Activated CD8-positive, alpha-beta T cell treated with anti-CD3 and anti-CD28 coated beads for 36 hours (primary cell): ENCODE data around the gene DKKL1. TPM values are rescaled to one million over a fixed set of nuclear protein-coding genes. Genes with fewer than 3 reads are reported as not detected.

Experiments
- ATAC-seq: fragments of 200-7000 bp; cut with Tn5 transposase; one replicate; pipeline ENCODE4 v1.10.0; 2021; ENCODE audit warnings: mild to moderate bottlenecking, moderate library complexity
- CTCF ChIA-PET: fragments of 350-600 bp; sonication (Branson Sonifier 250); formaldehyde crosslinking; loops from one replicate; lab custom pipeline; 2021; ENCODE audit warnings: antibody characterized with exemption; lab: Charles Lee
- POLR2A ChIA-PET: fragments of 350-600 bp; sonication (Branson Sonifier 250); formaldehyde crosslinking; loops from one replicate; lab custom pipeline; 2021; ENCODE audit warnings: antibody characterized with exemption; lab: Charles Lee
- DNase-seq: peaks from one replicate; pipeline ENCODE4 v3.0.0-alpha.2; 2020
- H3K27ac Mint-ChIP-seq: one replicate; pipeline ENCODE4 v1.8.0; 2021; ENCODE audit warnings: mild to moderate bottlenecking, mixed read lengths
- H3K27me3 Mint-ChIP-seq: one replicate; pipeline ENCODE4 v1.8.0; 2021; ENCODE audit warnings: mixed read lengths
- H3K36me3 Mint-ChIP-seq: one replicate; pipeline ENCODE4 v1.8.0; 2021; ENCODE audit warnings: low read depth, mixed read lengths
- H3K4me1 Mint-ChIP-seq: one replicate; pipeline ENCODE4 v1.8.0; 2021; ENCODE audit warnings: low read depth, mixed read lengths
- H3K4me3 Mint-ChIP-seq: one replicate; pipeline ENCODE4 v1.8.0; 2021; ENCODE audit warnings: mild to moderate bottlenecking, moderate library complexity, mixed read lengths
- H3K9me3 Mint-ChIP-seq: one replicate; pipeline ENCODE4 v1.8.0; 2021; ENCODE audit warnings: mixed read lengths
- CTCF ChIP-seq: fragments of 200-600 bp; IDR thresholded peaks from one replicate; pipeline ENCODE4 v1.8.0; 2022; ENCODE audit warnings: antibody characterized with exemption, mild to moderate bottlenecking
- intact Hi-C: fragments of 100-400 bp; cut with micrococcal nuclease; formaldehyde crosslinking; loops from one replicate; pipeline ENCODE4 v1.10.0; 2022
- total RNA-seq, 2 experiments: library from RNA; stranded (reverse); gene quantifications; one replicate each; pipeline ENCODE4 v1.2.3, GENCODE V29; 2021

DKKL1 gene
- total RNA-seq, 2 experiments from 2014 or later = not detected

- Mint-ChIP-seq H3K27me3 (peaks cover 34% of the 10 kb centered on the region), H3K9me3 (no peaks in the 10 kb centered on the region), H3K4me3 (no peak overlapping the region), H3K36me3 (no peaks in the 10 kb centered on the region), H3K27ac (no peak overlapping the region), H3K4me1 (peaks cover 19% of the 10 kb centered on the region)
- TF ChIP-seq CTCF = no peak
- ChIA-PET POLR2A (interaction anchor here (1.0 kb wide), 1 partner anchor 11 kb away, joined by 3 read pairs; no protein-coding TSS in a partner anchor), CTCF (interaction anchor here (1.3 kb wide), 1 partner anchor 10 kb away, joined by 3 read pairs; no protein-coding TSS in a partner anchor)
- intact Hi-C loops = no loop called here
- ATAC-seq = no peak
- DNase-seq = no peak
Observed at GRCh38 chr19:49359851-49360820, 3.5 kb upstream of the DKKL1 start.

GRCh38 chr19:49361438-49362047 is 2.1 kb upstream of the DKKL1 start:
- Mint-ChIP-seq H3K4me1 (peaks cover 10% of the 10 kb centered on the region), H3K27me3 (peaks cover 32% of the 10 kb centered on the region), H3K36me3 (no peaks in the 10 kb centered on the region), H3K4me3 (no peak overlapping the region), H3K27ac (no peak overlapping the region), H3K9me3 (no peaks in the 10 kb centered on the region)
- no peak for ATAC-seq
- TF ChIP-seq CTCF = no peak
- ChIA-PET CTCF (no interaction called here), POLR2A (interaction anchor here (0.6 to 1.0 kb wide), 2 partner anchors 13 to 315 kb away, joined by 3 to 4 read pairs; partner anchors contain the start of gene PRMT1)
- peak; percentile 39 for DNase-seq
- intact Hi-C loops = no loop called here

GRCh38 chr19:49362048-49362928 is 1.4 kb upstream of the DKKL1 start, which contains the start of gene TEAD2:
TEAD2 (minus strand) TSS chr19:49362416; CDS start chr19:49360075, 2,341 bp downstream.
- Mint-ChIP-seq H3K27me3 (peaks cover 28% of the 10 kb centered on the region), H3K4me1 (peaks cover 8% of the 10 kb centered on the region), H3K4me3 (peak within 1 kb of the TSS; percentile 9), H3K9me3 (no peaks in the 10 kb centered on the region), H3K36me3 (no peaks in the 10 kb centered on the region), H3K27ac (no peak within 1 kb of the TSS)
- ChIA-PET POLR2A (interaction anchor here (0.6 kb wide), 1 partner anchor 315 kb away, joined by 3 read pairs; the partner anchor contains the start of gene PRMT1), CTCF (no interaction called here)
- no peak for TF ChIP-seq CTCF
- DNase-seq (peak; percentile 12), ATAC-seq (no peak)
- intact Hi-C loops = no loop called here

GRCh38 chr19:49362929-49363267 is 779 bp upstream of the DKKL1 start:
- POLR2A ChIA-PET = interaction anchor here (0.7 to 1.3 kb wide), 2 partner anchors 26 to 155 kb away, joined by 3 to 4 read pairs; no protein-coding TSS in a partner anchor
- no peak for TF ChIP-seq CTCF
- peaks cover 28% of the 10 kb centered on the region for H3K27me3 Mint-ChIP-seq
- H3K36me3 Mint-ChIP-seq = no peaks in the 10 kb centered on the region
- ATAC-seq (no peak), DNase-seq (peak; percentile 19)
- CTCF ChIA-PET = interaction anchor here (1.6 kb wide), 1 partner anchor 62 kb away, joined by 3 read pairs; the partner anchor contains the start of gene GFY
- H3K4me1 Mint-ChIP-seq = peaks cover 8% of the 10 kb centered on the region
- no peak overlapping the region for H3K4me3 Mint-ChIP-seq
- H3K27ac Mint-ChIP-seq = no peak overlapping the region
- H3K9me3 Mint-ChIP-seq = no peaks in the 10 kb centered on the region
- intact Hi-C loops = no loop called here
